CD4-positive, alpha-beta memory T cell (primary cell): ENCODE results near the gene MSMP. TPM values are rescaled to one million over a fixed set of nuclear protein-coding genes. Genes with fewer than 3 reads are reported as not detected.
A peak's percentile ranks its signal among the peaks of the same experiment; 100 is the strongest.

ENCODE experiments used
- CTCF ChIA-PET: fragments of 350-600 bp; sonication (Branson Sonifier 250); formaldehyde crosslinking; loops from one replicate; lab custom pipeline; 2021; ENCODE audit warnings: inconsistent platforms; ENCODE audit not compliant: partially characterized antibody; lab: Charles Lee
- POLR2A ChIA-PET: fragments of 350-600 bp; sonication (Branson Sonifier 250); formaldehyde crosslinking; loops from one replicate; lab custom pipeline; 2021; ENCODE audit not compliant: partially characterized antibody; lab: Charles Lee
- DNase-seq, 5 donors: peaks; one replicate each; pipeline versions ENCODE4 v3.0.0 to v3.0.0-alpha.2; 2020 to 2022; ENCODE audit warnings: mixed read lengths in 1 of 5
- H3K27ac ChIP-seq: one replicate; pipeline ENCODE4 v1.7.0; 2013; ENCODE audit warnings: low read depth, low read length
- H3K27me3 ChIP-seq: 2 replicates; pipeline ENCODE4 v1.7.0; 2013; ENCODE audit warnings: mild to moderate bottlenecking, low read length, moderate library complexity; ENCODE audit not compliant: insufficient read depth
- H3K36me3 ChIP-seq: 2 replicates; pipeline ENCODE4 v1.7.0; 2013; ENCODE audit warnings: mild to moderate bottlenecking, low read length, moderate library complexity; ENCODE audit not compliant: insufficient read depth
- H3K4me1 ChIP-seq: 2 replicates; pipeline ENCODE4 v1.7.0; 2013; ENCODE audit warnings: mild to moderate bottlenecking, low read length, moderate library complexity; ENCODE audit not compliant: insufficient read depth
- H3K4me3 ChIP-seq, 2 donors: one replicate each; pipeline ENCODE4 v1.7.0; 2013; ENCODE audit warnings: low read length in 2 of 2, mild to moderate bottlenecking in 1 of 2
- H3K9me3 ChIP-seq, 2 donors: one replicate each; pipeline ENCODE4 v1.7.0; 2013; ENCODE audit warnings: low read length in 2 of 2, control low read depth in 1 of 2; ENCODE audit not compliant: control insufficient read depth in 1 of 2
- H3K27ac Mint-ChIP-seq, 7 donors: one replicate each; pipeline ENCODE4 v1.8.0; 2020 to 2021; ENCODE audit warnings: mixed read lengths in 7 of 7, mild to moderate bottlenecking in 6 of 7, inconsistent platforms in 3 of 7, moderate library complexity in 3 of 7
- H3K27me3 Mint-ChIP-seq, 2 donors: one replicate each; pipeline ENCODE4 v1.8.0; 2020 to 2021; ENCODE audit warnings: mixed read lengths in 2 of 2
- H3K36me3 Mint-ChIP-seq, 2 donors: one replicate each; pipeline ENCODE4 v1.8.0; 2020 to 2021; ENCODE audit warnings: mixed read lengths in 2 of 2, inconsistent platforms in 1 of 2, mild to moderate bottlenecking in 1 of 2
- H3K4me1 Mint-ChIP-seq, 4 donors: one replicate each; pipeline ENCODE4 v1.8.0; 2020 to 2021; ENCODE audit warnings: mixed read lengths in 4 of 4, mild to moderate bottlenecking in 1 of 4
- H3K4me3 Mint-ChIP-seq, 8 donors: one replicate each; pipeline ENCODE4 v1.8.0; 2020 to 2021; ENCODE audit warnings: mixed read lengths in 8 of 8, mild to moderate bottlenecking in 7 of 8, moderate library complexity in 6 of 8, inconsistent platforms in 3 of 8
- H3K9me3 Mint-ChIP-seq, 8 donors: one replicate each; pipeline ENCODE4 v1.8.0; 2020 to 2021; ENCODE audit warnings: mixed read lengths in 8 of 8, mild to moderate bottlenecking in 5 of 8, inconsistent platforms in 3 of 8, moderate library complexity in 1 of 8
- intact Hi-C: fragments of 100-400 bp; cut with micrococcal nuclease; formaldehyde crosslinking; loops from one replicate; pipeline ENCODE4 v1.15.1; 2023
- polyA plus RNA-seq, 2 donors: library from polyadenylated mRNA; unstranded; fragments of 300-500 nt; fragmentation: Illumina TruSeq; gene quantifications; one replicate each; pipeline ENCODE4 v1.2.3, GENCODE V29; 2021
- total RNA-seq, 2 experiments: library from RNA; stranded (reverse); gene quantifications; one replicate each; pipeline ENCODE4 v1.2.3, GENCODE V29; 2021

The MSMP gene
- total and polyA plus RNA-seq, 4 experiments from 2014 or later = 1.2 TPM; not detected in 3

DNA sequence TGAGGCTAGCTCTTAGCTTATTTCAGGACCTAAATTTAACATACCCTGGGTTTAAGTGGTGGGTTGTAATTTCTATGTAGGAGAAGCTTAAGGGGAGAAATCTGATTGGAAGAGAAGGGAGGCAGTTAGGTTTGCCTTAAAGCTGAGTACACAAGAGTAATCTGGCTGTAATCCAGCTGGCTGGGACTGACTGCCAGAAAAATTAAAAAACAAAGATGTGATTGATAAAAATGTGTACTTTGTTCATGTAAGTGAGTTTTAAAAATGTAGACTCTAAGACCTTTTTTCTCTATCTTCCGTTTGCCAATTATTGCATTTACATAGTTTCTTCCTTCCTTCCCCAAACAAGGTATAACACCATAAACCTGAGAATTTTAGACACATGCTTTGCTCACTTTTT lies 17.5 kb upstream of the MSMP start:
- Histone ChIP-seq H3K36me3 (no peaks in the 10 kb centered on the region), H3K4me3 (no peak overlapping the region), H3K9me3 (no peaks in the 10 kb centered on the region), H3K27me3 (no peaks in the 10 kb centered on the region), H3K27ac (no peak overlapping the region), H3K4me1 (peaks cover 3% of the 10 kb centered on the region)
- no peak for DNase-seq
- no peak overlapping the region for H3K4me3 Mint-ChIP-seq
- intact Hi-C loops = no loop called here
- H3K4me1 Mint-ChIP-seq = peaks cover 0 to 10% (median 6%) of the 10 kb centered on the region in 4 donors
- ChIA-PET CTCF (interaction anchor here (0.7 to 3.8 kb wide), 5 partner anchors 15 to 132 kb away, joined by 3 to 25 read pairs (median 3); no protein-coding TSS in a partner anchor), POLR2A (interaction anchor here (0.8 kb wide), 1 partner anchor 40 kb away, joined by 3 read pairs; the partner anchor contains the start of gene TLN1)
- H3K9me3 Mint-ChIP-seq = no peaks in the 10 kb centered on the region
- peaks cover 0 to 2% of the 10 kb centered on the region in 2 donors for H3K36me3 Mint-ChIP-seq
- H3K27me3 Mint-ChIP-seq = no peaks in the 10 kb centered on the region
- H3K27ac Mint-ChIP-seq = no peak overlapping the region

DNA sequence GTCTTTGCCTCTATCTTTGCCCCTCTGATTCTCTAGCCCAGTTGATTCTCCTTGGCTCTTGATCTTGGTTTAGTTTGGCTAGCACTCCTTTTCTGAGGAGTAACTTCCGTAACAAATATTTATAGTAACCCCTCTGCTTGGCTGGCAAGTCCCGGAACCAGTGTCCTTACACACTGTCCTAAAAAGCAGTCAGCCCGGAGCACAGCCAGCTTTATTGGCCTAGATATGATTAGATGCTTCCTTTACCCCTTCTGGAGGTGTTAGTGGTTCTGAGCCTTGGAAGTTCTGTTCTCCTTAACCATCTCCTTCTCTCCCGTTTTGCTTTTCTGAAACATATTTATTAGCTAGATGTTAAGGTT lies 17.0 kb upstream of the MSMP start:
- intact Hi-C loops = no loop called here
- H3K27ac Mint-ChIP-seq = no peak overlapping the region

DNA sequence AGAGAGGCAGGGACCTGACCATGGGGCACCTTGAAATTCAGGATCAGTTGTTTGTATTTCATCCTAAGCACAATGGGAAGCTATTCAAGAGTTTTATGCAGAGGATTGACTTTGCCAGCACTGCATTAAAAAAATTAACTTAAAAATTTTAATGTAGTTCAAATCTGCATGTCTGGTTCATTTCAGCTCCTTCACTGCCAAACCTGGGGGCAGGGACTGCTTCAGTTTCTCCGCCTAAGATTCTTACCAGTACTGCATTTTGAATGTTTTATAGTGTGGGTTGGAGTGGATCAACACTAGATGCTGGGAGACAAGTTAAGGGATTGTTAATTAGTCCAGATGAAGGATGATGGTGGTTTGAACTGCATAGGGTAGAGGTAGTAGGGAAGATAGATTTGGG lies 15.7 kb upstream of the MSMP start:
- H3K36me3 ChIP-seq = no peaks in the 10 kb centered on the region
- no peaks in the 10 kb centered on the region for H3K9me3 ChIP-seq
- Mint-ChIP-seq H3K4me1 (peaks cover 2 to 11% (median 6%) of the 10 kb centered on the region in 4 donors), H3K36me3 (peaks cover 0 to 3% of the 10 kb centered on the region in 2 donors), H3K27ac (no peak overlapping the region), H3K4me3 (no peak overlapping the region), H3K9me3 (no peaks in the 10 kb centered on the region), H3K27me3 (no peaks in the 10 kb centered on the region)
- ChIA-PET CTCF (interaction anchor here (1.3 to 1.9 kb wide), 3 partner anchors 13 to 19 kb away, joined by 3 to 12 read pairs (median 5); no protein-coding TSS in a partner anchor), POLR2A (no interaction called here)
- H3K27ac ChIP-seq = no peak overlapping the region
- no peak overlapping the region for H3K4me3 ChIP-seq
- intact Hi-C loops = no loop called here
- H3K27me3 ChIP-seq = no peaks in the 10 kb centered on the region
- no peak for DNase-seq
- peaks cover 3% of the 10 kb centered on the region for H3K4me1 ChIP-seq

More for the DNA sequence above, 17.0 kb upstream of the MSMP start:
- Histone ChIP-seq H3K4me1 (peaks cover 3% of the 10 kb centered on the region), H3K27me3 (no peaks in the 10 kb centered on the region), H3K36me3 (no peaks in the 10 kb centered on the region), H3K9me3 (no peaks in the 10 kb centered on the region), H3K27ac (no peak overlapping the region), H3K4me3 (no peak overlapping the region)
- ChIA-PET CTCF (interaction anchor here (0.7 to 3.8 kb wide), 4 partner anchors 15 to 56 kb away, joined by 3 to 25 read pairs (median 4); no protein-coding TSS in a partner anchor), POLR2A (interaction anchor here (0.8 kb wide), 1 partner anchor 39 kb away, joined by 3 read pairs; the partner anchor contains the start of gene TLN1)
- DNase-seq = no peak
- Mint-ChIP-seq H3K4me1 (peaks cover 1 to 14% (median 6%) of the 10 kb centered on the region in 4 donors), H3K36me3 (peaks cover 0 to 2% of the 10 kb centered on the region in 2 donors), H3K9me3 (no peaks in the 10 kb centered on the region), H3K4me3 (no peak overlapping the region), H3K27me3 (no peaks in the 10 kb centered on the region)

DNA sequence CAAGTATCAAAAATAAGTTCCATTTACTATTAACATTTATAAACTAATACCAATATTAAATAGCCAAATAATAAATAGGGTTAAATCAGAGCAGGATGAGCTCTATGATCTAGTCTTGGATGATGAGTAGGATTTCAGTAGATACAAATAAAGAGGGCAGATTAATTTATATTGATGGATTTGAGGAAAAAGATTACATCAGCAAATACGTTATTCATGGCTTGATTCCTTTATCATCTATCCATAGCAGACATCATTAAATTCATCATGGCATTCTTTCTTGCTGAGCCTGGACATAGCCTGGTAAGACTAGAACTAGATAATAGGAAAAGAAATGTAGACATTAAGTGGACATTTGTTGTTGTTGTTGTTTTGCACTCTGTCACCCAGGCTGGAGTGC lies 13.4 kb upstream of the MSMP start:
- intact Hi-C loops = no loop called here
- CTCF ChIA-PET = no interaction called here
- POLR2A ChIA-PET = no interaction called here

DNA sequence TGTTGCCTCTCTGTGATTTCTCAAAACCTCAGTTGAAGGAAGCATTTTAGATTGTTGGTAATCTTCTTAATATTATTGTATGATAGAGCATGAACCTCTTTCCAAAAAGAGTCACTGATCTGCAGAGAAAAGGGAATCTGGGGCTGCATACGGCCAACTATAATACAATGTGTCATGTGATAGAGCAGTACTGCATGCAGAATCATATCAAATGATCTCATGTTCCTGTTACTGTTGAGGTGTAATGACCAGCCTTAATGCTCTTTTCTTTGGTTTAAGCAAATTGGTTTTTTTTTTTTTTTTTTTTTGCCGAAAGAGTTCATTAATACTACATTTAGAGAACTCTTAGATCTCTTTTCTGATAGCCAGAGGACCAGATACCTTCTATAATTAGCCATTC lies 12.9 kb upstream of the MSMP start:
- no peaks in the 10 kb centered on the region for H3K27me3 ChIP-seq
- ChIA-PET CTCF (no interaction called here), POLR2A (no interaction called here)
- Mint-ChIP-seq H3K9me3 (no peaks in the 10 kb centered on the region), H3K36me3 (peaks cover 1 to 4% of the 10 kb centered on the region in 2 donors), H3K4me1 (peaks cover 6 to 24% (median 15%) of the 10 kb centered on the region in 4 donors), H3K4me3 (no peak overlapping the region), H3K27ac (no peak overlapping the region), H3K27me3 (no peaks in the 10 kb centered on the region)
- H3K27ac ChIP-seq = no peak overlapping the region
- no peaks in the 10 kb centered on the region for H3K9me3 ChIP-seq
- H3K4me3 ChIP-seq = no peak overlapping the region
- no peaks in the 10 kb centered on the region for H3K36me3 ChIP-seq
- intact Hi-C loops = no loop called here
- DNase-seq = no peak
- peaks cover 3% of the 10 kb centered on the region for H3K4me1 ChIP-seq

More for the DNA sequence above, 13.4 kb upstream of the MSMP start:
- H3K27me3 Mint-ChIP-seq = no peaks in the 10 kb centered on the region
- Histone ChIP-seq H3K27me3 (no peaks in the 10 kb centered on the region), H3K36me3 (no peaks in the 10 kb centered on the region), H3K9me3 (no peaks in the 10 kb centered on the region), H3K4me1 (peaks cover 3% of the 10 kb centered on the region), H3K27ac (no peak overlapping the region), H3K4me3 (no peak overlapping the region)
- no peak overlapping the region for H3K27ac Mint-ChIP-seq
- H3K9me3 Mint-ChIP-seq = no peaks in the 10 kb centered on the region
- H3K4me3 Mint-ChIP-seq = no peak overlapping the region
- H3K36me3 Mint-ChIP-seq = peaks cover 1 to 4% of the 10 kb centered on the region in 2 donors
- no peak for DNase-seq
- H3K4me1 Mint-ChIP-seq = peaks cover 6 to 20% (median 12%) of the 10 kb centered on the region in 4 donors

DNA sequence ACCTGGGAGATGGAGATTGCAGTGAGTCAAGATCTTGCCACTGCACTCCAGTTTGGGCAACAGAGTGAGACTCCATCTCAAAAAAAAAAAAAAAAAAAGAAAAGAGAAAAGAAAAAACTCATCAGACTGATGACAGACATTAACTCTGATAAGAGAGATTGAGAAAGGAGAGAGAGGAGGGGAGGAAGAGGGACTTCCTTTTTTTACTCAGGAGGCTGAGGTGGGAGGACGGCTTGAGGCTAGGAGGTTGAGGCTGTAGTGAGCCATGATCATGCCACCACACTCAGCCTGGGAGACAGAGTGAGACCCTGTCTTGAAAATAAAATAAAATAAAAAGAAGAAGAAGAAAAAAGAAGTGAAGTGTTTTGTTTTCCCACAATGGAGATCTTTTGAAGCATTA lies 9.7 kb upstream of the MSMP start:
- Histone ChIP-seq H3K9me3 (no peaks in the 10 kb centered on the region), H3K4me3 (no peak overlapping the region), H3K36me3 (no peaks in the 10 kb centered on the region), H3K4me1 (peaks cover 3% of the 10 kb centered on the region), H3K27me3 (no peaks in the 10 kb centered on the region), H3K27ac (no peak overlapping the region)
- intact Hi-C loops = no loop called here
- no peak for DNase-seq
- peaks cover 0 to under 1% (median 0%) of the 10 kb centered on the region in 8 donors for H3K9me3 Mint-ChIP-seq
- H3K36me3 Mint-ChIP-seq = peaks cover 1 to 9% of the 10 kb centered on the region in 2 donors
- H3K27ac Mint-ChIP-seq = peak overlapping the region in 2 of 7 donors; percentile 19 to 57
- POLR2A ChIA-PET = interaction anchor here (0.7 kb wide), 1 partner anchor 37 kb away, joined by 3 read pairs; no protein-coding TSS in a partner anchor
- H3K27me3 Mint-ChIP-seq = no peaks in the 10 kb centered on the region
- no peak overlapping the region for H3K4me3 Mint-ChIP-seq
- CTCF ChIA-PET = no interaction called here
- H3K4me1 Mint-ChIP-seq = peaks cover 13 to 42% (median 33%) of the 10 kb centered on the region in 4 donors

DNA sequence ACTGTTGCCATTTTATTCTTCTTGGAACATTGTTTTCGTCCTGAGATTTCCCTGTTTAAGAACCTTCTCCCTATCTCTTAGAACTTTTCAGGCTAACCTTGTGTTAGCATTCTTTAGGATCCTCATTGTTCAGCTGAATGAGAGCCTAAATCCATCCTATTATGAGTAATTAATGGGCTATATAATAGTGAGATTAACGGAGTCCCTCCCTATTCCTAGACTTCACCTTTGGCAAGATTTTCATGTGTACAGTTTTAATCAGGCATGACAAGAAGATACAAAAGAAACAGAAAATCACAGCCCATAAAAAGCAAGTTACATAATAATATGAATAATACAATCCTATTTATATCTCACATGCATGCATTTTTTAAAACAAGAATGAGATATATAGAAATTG lies 9.1 kb upstream of the MSMP start:
- Histone ChIP-seq H3K4me1 (peaks cover 9% of the 10 kb centered on the region), H3K27me3 (no peaks in the 10 kb centered on the region), H3K4me3 (no peak overlapping the region), H3K9me3 (no peaks in the 10 kb centered on the region), H3K27ac (no peak overlapping the region), H3K36me3 (no peaks in the 10 kb centered on the region)
- peaks cover 1 to 9% of the 10 kb centered on the region in 2 donors for H3K36me3 Mint-ChIP-seq
- no peak for DNase-seq
- peaks cover 0 to 2% (median 0%) of the 10 kb centered on the region in 8 donors for H3K9me3 Mint-ChIP-seq
- ChIA-PET CTCF (interaction anchor here (1.3 kb wide), 1 partner anchor 116 kb away, joined by 3 read pairs; no protein-coding TSS in a partner anchor), POLR2A (interaction anchor here (0.6 to 0.9 kb wide), 2 partner anchors 31 to 50 kb away, joined by 3 read pairs; partner anchors contain the start of gene CREB3)
- no peak overlapping the region for H3K4me3 Mint-ChIP-seq
- peaks cover 18 to 46% (median 35%) of the 10 kb centered on the region in 4 donors for H3K4me1 Mint-ChIP-seq
- no peak overlapping the region for H3K27ac Mint-ChIP-seq
- H3K27me3 Mint-ChIP-seq = no peaks in the 10 kb centered on the region
- intact Hi-C loops = no loop called here
